Stimulated activated CD4-positive, alpha-beta T cell treated with anti-CD3 and anti-CD28 coated beads, Interleukin-1b, Interleukin-23, amount 100 ng/mL, for 1 hour (primary cell): ENCODE data around the gene ZNF331.
"Not testable (repeated sequence)": the region's sequence is repeated elsewhere in the genome, so short reads cannot be mapped to it uniquely, and the experiment has no call there.

Source experiments
- DNase-seq, 2 donors: peaks; one replicate each; pipeline ENCODE4 v3.0.0-alpha.2; 2020; ENCODE audit warnings: low read depth in 2 of 2

ZNF331 gene

GRCh38 chr19:53537521-53538377, at the start of gene ZNF331:
ZNF331 (plus strand) TSS chr19:53538145; CDS start chr19:53569377, 31,232 bp downstream.
- DNase-seq = peak; percentile 67 to 77

- DNase-seq = no peak
These were observed 45.8 kb upstream of the ZNF331 start for GRCh38 chr19:53492153-53492552.

- DNase-seq = not testable (repeated sequence)
These were observed 40.5 kb upstream of the ZNF331 start for GRCh38 chr19:53497311-53498023.

GRCh38 chr19:53498024-53498395, 39.9 kb upstream of the ZNF331 start:
- not testable (repeated sequence) for DNase-seq

GRCh38 chr19:53503151-53503550, 34.8 kb upstream of the ZNF331 start:
- not testable (repeated sequence) for DNase-seq

GRCh38 chr19:53503671-53504364, 34.1 kb upstream of the ZNF331 start:
- not testable (repeated sequence) for DNase-seq

- DNase-seq = not testable (repeated sequence)
These were observed 33.6 kb upstream of the ZNF331 start for GRCh38 chr19:53504365-53504703.

GRCh38 chr19:53504885-53505284, 33.1 kb upstream of the ZNF331 start:
- no peak for DNase-seq

- no peak for DNase-seq
These were observed 31.2 kb upstream of the ZNF331 start for GRCh38 chr19:53506728-53507127.

- no peak for DNase-seq
These were observed 30.2 kb upstream of the ZNF331 start for GRCh38 chr19:53507523-53508442.

GRCh38 chr19:53509443-53509842, 28.5 kb upstream of the ZNF331 start:
- DNase-seq = no peak

- DNase-seq = no peak
These were observed 28.1 kb upstream of the ZNF331 start for GRCh38 chr19:53509845-53510244.

- DNase-seq = no peak
These were observed 26.6 kb upstream of the ZNF331 start for GRCh38 chr19:53511357-53511756.

GRCh38 chr19:53511933-53512374, 26.0 kb upstream of the ZNF331 start:
- DNase-seq = peak in 1 of 2 donors; percentile 11

GRCh38 chr19:53515047-53515446, 22.9 kb upstream of the ZNF331 start:
- DNase-seq = not testable (repeated sequence)

- no peak for DNase-seq
These were observed 20.7 kb upstream of the ZNF331 start for GRCh38 chr19:53517114-53517741.

GRCh38 chr19:53518121-53518520, 19.8 kb upstream of the ZNF331 start:
- no peak for DNase-seq

GRCh38 chr19:53518716-53519115, 19.2 kb upstream of the ZNF331 start:
- DNase-seq = no peak

GRCh38 chr19:53519446-53519845, 18.5 kb upstream of the ZNF331 start:
- DNase-seq = no peak

- DNase-seq = no peak
These were observed 17.8 kb upstream of the ZNF331 start for GRCh38 chr19:53520163-53520546.
